ENCODE measurements around the gene ZNF79.

The ZNF79 gene

DNA sequence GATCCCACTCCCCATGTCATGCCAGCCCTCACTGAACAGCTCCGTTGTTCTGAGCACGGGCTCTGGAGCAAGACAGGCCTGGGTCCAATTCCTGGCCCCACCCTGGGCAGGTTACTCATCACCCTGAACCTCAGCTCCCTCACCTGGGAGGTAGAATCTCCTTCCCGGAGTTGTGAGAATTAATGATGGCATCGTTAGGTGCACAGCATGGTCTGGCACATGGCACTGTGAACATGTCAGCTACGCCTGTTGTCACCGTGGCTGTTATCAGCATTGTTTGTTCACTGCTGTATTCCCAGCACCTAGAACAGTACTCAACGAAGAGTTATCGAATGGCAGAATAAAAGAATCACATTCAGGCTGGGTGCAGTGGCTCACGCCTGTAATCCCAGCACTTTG lies 70.1 kb downstream of the ZNF79 start:
- DNase-seq (ENCODE audit: low read depth in 1 of 2, low spot score in 1 of 2), result no peak

Measured in activated CD4-positive, alpha-beta T cell treated with anti-CD3 and anti-CD28 coated beads, Interleukin-2, amount 50 U/mL, for 24 hours (primary cell).